Suprapubic skin (tissue), 4 donors: ENCODE results near the gene KIAA0825. TPM values are rescaled to one million over a fixed set of nuclear protein-coding genes. Genes with fewer than 3 reads are reported as not detected.
"Not testable (repeated sequence)": the region's sequence is repeated elsewhere in the genome, so short reads cannot be mapped to it uniquely, and the experiment has no call there.

ENCODE experiments used
- DNase-seq, 2 donors: peaks; one replicate each; pipeline ENCODE4 v3.0.0-alpha.2; 2019; ENCODE audit warnings: low spot score in 2 of 2
- H3K27ac ChIP-seq: fragments of 200-600 bp; sonication (generic); one replicate; pipeline ENCODE4 v1.5.1; 2019
- H3K27me3 ChIP-seq: fragments of 200-600 bp; sonication (generic); one replicate; pipeline ENCODE4 v1.5.1; 2019
- H3K36me3 ChIP-seq: fragments of 200-600 bp; sonication (generic); one replicate; pipeline ENCODE4 v1.5.1; 2019
- H3K4me1 ChIP-seq: fragments of 200-600 bp; sonication (generic); one replicate; pipeline ENCODE4 v1.5.1; 2019
- H3K4me3 ChIP-seq: fragments of 200-600 bp; sonication (generic); one replicate; pipeline ENCODE4 v1.5.1; 2019; ENCODE audit warnings: mild to moderate bottlenecking
- H3K9me3 ChIP-seq: fragments of 200-600 bp; sonication (generic); one replicate; pipeline ENCODE4 v1.5.1; 2019
- EP300 ChIP-seq: sonication (generic); formaldehyde crosslinking; IDR thresholded peaks from one replicate; pipeline ENCODE4 v1.6.1; 2017; ENCODE audit warnings: antibody characterized with exemption
- POLR2A ChIP-seq, 2 donors: fragments of 450-650 bp; IDR thresholded peaks; one replicate each; pipeline ENCODE4 v1.6.1; 2017; ENCODE audit warnings: antibody characterized with exemption in 2 of 2, mild to moderate bottlenecking in 2 of 2, moderate library complexity in 2 of 2
- POLR2AphosphoS5 ChIP-seq, 3 donors: sonication (generic); formaldehyde crosslinking; IDR thresholded peaks; one replicate each; pipeline ENCODE4 v1.6.1; 2017; ENCODE audit warnings: antibody characterized with exemption in 3 of 3
- WGBS: methylation state at CpG from one replicate; pipeline ENCODE4 v1.1.5; 2018; 5-methylcytosine and 5-hydroxymethylcytosine counted together
- total RNA-seq, 4 donors: library from RNA; depleted of rRNA; stranded (reverse); fragments of >200 nt; gene quantifications; one replicate each; pipeline ENCODE4 v1.1.0, GENCODE V29; 2016
- TF ChIP-seq, protein P1 (sequence below), 2 donors: fragments of 200-600 bp in 1 of 2; fragments of 450-650 bp in 1 of 2; sonication (generic) in 1 of 2; IDR thresholded peaks; one replicate each; pipeline ENCODE4 v1.5.1; 2016 to 2019; ENCODE audit warnings: antibody characterized with exemption in 2 of 2, mild to moderate bottlenecking in 1 of 2, moderate library complexity in 1 of 2

The KIAA0825 gene
- total RNA-seq, 4 donors from 2014 or later = 3.4 to 5.8 (median 4.5) TPM

DNA sequence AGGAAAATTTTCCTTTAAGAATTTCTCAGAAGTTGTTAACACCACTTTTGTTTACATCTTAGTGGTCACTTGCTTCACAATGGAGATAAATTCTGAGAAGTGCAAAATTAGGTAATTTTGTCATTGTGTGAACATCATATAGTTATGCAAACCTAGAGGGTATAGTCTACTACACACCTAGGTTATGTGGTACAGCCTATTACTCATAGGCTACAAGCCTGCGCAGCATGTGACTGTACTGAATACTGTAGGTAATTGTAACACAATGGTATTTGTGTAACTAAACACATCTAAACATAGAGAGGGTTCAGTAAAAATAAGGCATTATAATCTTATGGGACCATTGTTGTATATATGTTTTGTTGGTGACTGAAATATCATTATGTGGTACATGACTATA is 488.3 kb downstream of the KIAA0825 start:
- Histone ChIP-seq H3K27me3 (no peaks in the 10 kb centered on the region), H3K9me3 (no peaks in the 10 kb centered on the region), H3K4me3 (no peak overlapping the region), H3K36me3 (no peaks in the 10 kb centered on the region), H3K4me1 (no peaks in the 10 kb centered on the region), H3K27ac (no peak overlapping the region)
- 100% methylated on average over 1 of the region's 1 CpG for WGBS
- no peak for DNase-seq
- TF ChIP-seq, protein P1, sequence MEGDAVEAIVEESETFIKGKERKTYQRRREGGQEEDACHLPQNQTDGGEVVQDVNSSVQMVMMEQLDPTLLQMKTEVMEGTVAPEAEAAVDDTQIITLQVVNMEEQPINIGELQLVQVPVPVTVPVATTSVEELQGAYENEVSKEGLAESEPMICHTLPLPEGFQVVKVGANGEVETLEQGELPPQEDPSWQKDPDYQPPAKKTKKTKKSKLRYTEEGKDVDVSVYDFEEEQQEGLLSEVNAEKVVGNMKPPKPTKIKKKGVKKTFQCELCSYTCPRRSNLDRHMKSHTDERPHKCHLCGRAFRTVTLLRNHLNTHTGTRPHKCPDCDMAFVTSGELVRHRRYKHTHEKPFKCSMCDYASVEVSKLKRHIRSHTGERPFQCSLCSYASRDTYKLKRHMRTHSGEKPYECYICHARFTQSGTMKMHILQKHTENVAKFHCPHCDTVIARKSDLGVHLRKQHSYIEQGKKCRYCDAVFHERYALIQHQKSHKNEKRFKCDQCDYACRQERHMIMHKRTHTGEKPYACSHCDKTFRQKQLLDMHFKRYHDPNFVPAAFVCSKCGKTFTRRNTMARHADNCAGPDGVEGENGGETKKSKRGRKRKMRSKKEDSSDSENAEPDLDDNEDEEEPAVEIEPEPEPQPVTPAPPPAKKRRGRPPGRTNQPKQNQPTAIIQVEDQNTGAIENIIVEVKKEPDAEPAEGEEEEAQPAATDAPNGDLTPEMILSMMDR (IDR thresholded peaks at IDR 0.05) = no peak
- TF ChIP-seq POLR2AphosphoS5 (IDR thresholded peaks at IDR 0.05) = no peak
- no peak for TF ChIP-seq POLR2A (IDR thresholded peaks at IDR 0.05)
- TF ChIP-seq EP300 = no peak

DNA sequence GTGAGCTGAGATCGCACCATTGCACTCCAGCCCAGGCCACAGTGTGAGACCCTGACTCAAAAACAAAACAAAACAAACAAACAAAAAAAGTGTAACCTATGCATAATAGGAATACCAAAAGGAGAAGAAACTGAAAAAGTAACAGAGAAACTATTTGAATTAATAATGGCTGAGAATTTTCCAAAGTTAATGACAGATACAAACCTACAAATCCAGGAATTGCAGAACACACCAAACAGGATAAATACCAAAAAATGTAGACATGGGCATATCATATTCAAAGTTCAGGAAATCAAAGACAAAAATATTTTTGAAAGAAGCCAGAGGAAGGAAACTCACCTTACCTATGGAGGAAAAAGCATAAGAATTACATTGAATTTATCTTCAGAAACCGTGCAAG is 493.3 kb downstream of the KIAA0825 start:
- Histone ChIP-seq H3K36me3 (no peaks in the 10 kb centered on the region), H3K4me3 (no peak overlapping the region), H3K4me1 (no peaks in the 10 kb centered on the region), H3K27me3 (no peaks in the 10 kb centered on the region), H3K9me3 (no peaks in the 10 kb centered on the region), H3K27ac (no peak overlapping the region)
- 83% methylated on average over 2 of the region's 2 CpGs for WGBS
- no peak for DNase-seq
- TF ChIP-seq, protein P1 (IDR thresholded peaks at IDR 0.05) = no peak
- TF ChIP-seq POLR2AphosphoS5 (IDR thresholded peaks at IDR 0.05) = no peak
- TF ChIP-seq POLR2A (IDR thresholded peaks at IDR 0.05) = no peak
- no peak for TF ChIP-seq EP300

DNA sequence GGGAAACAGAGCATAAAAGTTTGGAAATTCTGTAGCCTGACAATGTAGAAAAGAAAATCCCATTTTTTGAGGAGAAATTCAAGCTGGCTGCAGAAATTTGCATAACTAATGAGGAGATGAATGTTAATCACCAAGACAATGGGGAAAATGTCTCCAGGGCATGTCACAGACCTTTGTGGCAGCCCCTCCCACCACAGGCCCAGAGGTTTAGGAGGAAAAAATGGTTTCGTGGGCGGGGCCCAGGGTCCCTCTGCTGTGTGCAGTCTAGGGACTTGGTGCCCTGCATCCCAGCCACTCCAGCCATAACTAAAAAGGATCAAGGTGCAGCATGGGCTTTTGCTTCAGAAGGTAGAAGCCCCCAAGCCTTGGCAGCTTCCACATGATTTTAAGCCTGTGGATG is 502.1 kb downstream of the KIAA0825 start:
- not testable (repeated sequence) for H3K27me3 ChIP-seq, H3K4me3 ChIP-seq, DNase-seq, H3K9me3 ChIP-seq, H3K36me3 ChIP-seq, H3K27ac ChIP-seq, H3K4me1 ChIP-seq
- 96% methylated on average over 2 of the region's 2 CpGs for WGBS

DNA sequence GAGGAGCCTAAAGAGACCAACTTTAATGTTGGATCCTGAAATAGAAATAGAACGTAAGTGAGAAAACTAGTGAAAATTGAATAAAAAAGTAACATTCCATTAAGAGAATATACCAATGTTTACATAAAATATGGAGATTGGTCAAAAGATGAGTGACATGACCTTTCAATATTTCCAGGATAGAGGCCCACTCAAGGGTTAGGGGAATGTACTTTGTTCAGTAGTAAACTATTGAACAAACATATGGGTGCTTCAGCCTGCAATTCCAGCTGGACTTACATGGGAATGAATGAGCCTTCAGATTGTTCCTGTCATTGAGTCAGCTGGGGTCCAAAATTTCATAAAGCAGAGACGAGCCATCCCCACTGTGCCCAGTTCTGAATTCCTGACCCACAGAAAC is 505.3 kb downstream of the KIAA0825 start:
- Histone ChIP-seq H3K9me3 (no peaks in the 10 kb centered on the region), H3K36me3 (no peaks in the 10 kb centered on the region), H3K4me1 (peaks cover 13% of the 10 kb centered on the region), H3K27me3 (no peaks in the 10 kb centered on the region), H3K4me3 (no peak overlapping the region), H3K27ac (no peak overlapping the region)
- TF ChIP-seq, protein P1 (IDR thresholded peaks at IDR 0.05) = no peak
- TF ChIP-seq POLR2AphosphoS5 (IDR thresholded peaks at IDR 0.05) = no peak
- no peak for TF ChIP-seq EP300
- TF ChIP-seq POLR2A (IDR thresholded peaks at IDR 0.05) = no peak
- DNase-seq = no peak
- 80% methylated on average over 2 of the region's 2 CpGs for WGBS

DNA sequence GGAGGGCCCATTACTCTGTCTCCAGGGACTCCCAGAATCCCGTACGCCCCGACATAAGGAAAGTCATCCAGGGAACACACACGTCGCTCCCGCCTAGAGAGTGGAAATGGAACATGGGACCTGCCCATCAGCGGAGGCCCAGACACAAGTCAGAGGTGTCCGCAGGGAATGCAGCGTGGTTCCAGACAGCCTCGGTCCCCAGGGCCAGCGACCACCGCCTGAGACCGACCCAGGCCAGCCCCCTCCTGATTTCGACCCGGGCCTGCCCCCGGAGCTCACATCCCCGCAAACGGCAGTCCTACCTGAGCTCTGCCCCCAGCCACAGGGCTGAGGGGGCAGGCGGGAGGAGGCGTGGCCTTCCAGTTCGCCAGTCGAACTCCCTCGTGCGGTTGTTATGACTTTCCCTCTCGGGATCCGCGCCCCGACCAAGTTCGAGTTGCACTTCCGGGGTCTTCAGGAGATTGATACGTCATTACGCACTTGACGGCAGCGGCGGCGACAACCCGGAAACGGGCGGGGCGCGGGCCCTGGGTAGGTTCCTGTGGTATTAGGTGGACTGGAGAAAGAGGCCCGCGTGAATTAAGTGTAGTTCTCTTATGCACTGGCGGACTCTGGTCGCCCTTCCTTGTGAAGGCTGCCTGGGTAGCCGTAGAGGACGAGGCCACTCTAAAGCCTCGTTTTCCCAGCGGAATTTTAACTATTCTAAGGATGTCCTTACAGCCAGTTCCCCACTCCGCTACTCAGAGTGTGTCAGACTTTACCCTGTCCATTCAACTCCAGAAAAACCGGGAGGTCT is 507.0 kb downstream of the KIAA0825 start:
- TF ChIP-seq, protein P1 (IDR thresholded peaks at IDR 0.05) = peak in 1 of 2 donors; percentile 19
- TF ChIP-seq POLR2A (IDR thresholded peaks at IDR 0.05) (peak in 1 of 2 donors; percentile 58), EP300 (no peak), POLR2AphosphoS5 (IDR thresholded peaks at IDR 0.05) (peak in 1 of 3 donors; percentile 29)
- Histone ChIP-seq H3K4me3 (peak overlapping the region; percentile 67), H3K36me3 (no peaks in the 10 kb centered on the region), H3K27me3 (no peaks in the 10 kb centered on the region), H3K4me1 (peaks cover 13% of the 10 kb centered on the region), H3K9me3 (peaks cover under 1% of the 10 kb centered on the region), H3K27ac (peak overlapping the region; percentile 85)
- DNase-seq = peak; percentile 97 to 98
- WGBS = 2% methylated on average over 43 of the region's 51 CpGs
